Stomach (tissue), 9 donors: ENCODE measurements around the gene CSNK2A2. TPM values are rescaled to one million over a fixed set of nuclear protein-coding genes. Genes with fewer than 3 reads are reported as not detected.
A peak's percentile ranks its signal among the peaks of the same experiment; 100 is the strongest.

Experiments
- DNase-seq, 2 donors: peaks; one replicate each; pipeline versions ENCODE4 v3.0.0 to v3.0.0-alpha.2; 2013 to 2019
- H3K27ac ChIP-seq, 5 donors: fragments of 200-600 bp in 4 of 5; sonication (generic) in 4 of 5; one replicate each; pipeline ENCODE4 v1.5.1; 2013 to 2019; ENCODE audit warnings: mild to moderate bottlenecking in 1 of 5, moderate library complexity in 1 of 5
- H3K27me3 ChIP-seq, 3 donors: fragments of 200-600 bp; sonication (generic); one replicate each; pipeline ENCODE4 v1.5.1; 2017 to 2019; ENCODE audit warnings: mixed run types in 1 of 3
- H3K36me3 ChIP-seq, 4 donors: fragments of 200-600 bp; sonication (generic); 1 replicate in 3 of 4; 2 replicates in 1 of 4; pipeline ENCODE4 v1.5.1; 2016 to 2019
- H3K4me1 ChIP-seq, 4 donors: fragments of 200-600 bp; sonication (generic); one replicate each; pipeline ENCODE4 v1.5.1; 2016 to 2019
- H3K4me3 ChIP-seq, 4 donors: fragments of 200-600 bp; sonication (generic) in 3 of 4; one replicate each; pipeline ENCODE4 v1.5.1; 2016 to 2019; ENCODE audit warnings: mild to moderate bottlenecking in 1 of 4
- H3K9me3 ChIP-seq, 4 donors: fragments of 200-600 bp; sonication (generic); one replicate each; pipeline ENCODE4 v1.5.1; 2016 to 2019
- EP300 ChIP-seq: sonication (generic); formaldehyde crosslinking; IDR thresholded peaks from one replicate; pipeline ENCODE4 v1.6.1; 2017; ENCODE audit warnings: antibody characterized with exemption
- POLR2A ChIP-seq, 4 donors: fragments of 450-650 bp; IDR thresholded peaks; one replicate each; pipeline ENCODE4 v1.6.1; 2016; ENCODE audit warnings: antibody characterized with exemption in 4 of 4, control low read depth in 2 of 4, mild to moderate bottlenecking in 1 of 4, moderate library complexity in 1 of 4
- POLR2AphosphoS5 ChIP-seq, 3 donors: sonication (generic); formaldehyde crosslinking; IDR thresholded peaks; one replicate each; pipeline ENCODE4 v1.6.1; 2016; ENCODE audit warnings: antibody characterized with exemption in 3 of 3
- WGBS, 5 donors: extraction: QIAGEN DNeasy Blood & Tissue Kit in 3 of 5; methylation state at CpG; one replicate each; pipeline versions ENCODE4 v1.1.5 to v1.1.7; 2013 to 2018; 5-methylcytosine and 5-hydroxymethylcytosine counted together
- intact Hi-C: fragments of 100-400 bp; cut with DNase I; formaldehyde crosslinking; loops from one replicate; pipeline ENCODE4 v1.15.1; 2023; ENCODE audit warnings: low total_unique reads
- polyA plus RNA-seq, 3 donors: library from polyadenylated mRNA; stranded (reverse); fragments of 200-250 nt; gene quantifications; one replicate each; pipeline ENCODE4 v1.2.3, GENCODE V29; 2013
- total RNA-seq, 5 donors: library from RNA; depleted of rRNA; stranded (reverse); fragments of >200 nt; gene quantifications; one replicate each; pipeline versions ENCODE4 v1.1.0 to v1.2.3, GENCODE V29; 2014 to 2016
- TF ChIP-seq, protein P1 (sequence below), 7 experiments: fragments of 450-650 bp in 4 of 7; fragments of 200-600 bp in 3 of 7; sonication (generic) in 3 of 7; IDR thresholded peaks; one replicate each; pipeline ENCODE4 v1.5.1; 2016 to 2019; ENCODE audit warnings: antibody characterized with exemption in 7 of 7, control low read depth in 2 of 7, mild to moderate bottlenecking in 1 of 7
- donor health status: healthy with polysubstance abuse.
- donor health status: Bipolar disorder and iron deficiency.
- donor health status: healthy.

CSNK2A2 gene
- total and polyA plus RNA-seq, 8 donors, result 13.4 to 83.0 (median 38.9) TPM

DNA sequence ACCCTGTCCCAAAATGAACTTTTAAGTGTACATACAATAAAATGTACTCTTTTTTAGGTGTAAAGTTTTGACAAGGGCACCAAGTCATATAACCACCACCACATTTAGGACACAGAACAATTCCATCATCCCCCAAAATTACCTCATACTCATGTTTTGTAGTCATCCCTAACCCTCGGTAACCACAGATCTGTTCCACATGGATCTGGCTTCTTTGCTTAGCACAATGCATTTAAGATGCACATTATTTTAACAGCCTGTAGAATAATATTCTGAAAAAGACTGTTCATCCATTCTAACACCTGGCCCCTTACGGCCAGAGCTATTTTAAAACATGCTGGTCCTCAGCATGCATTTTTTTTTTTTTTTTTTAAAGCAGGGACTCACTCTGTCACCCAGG is 43.6 kb downstream of the CSNK2A2 start:
- WGBS, 5 donors, result 87 to 95% (median 93%) methylated on average over 2 of the region's 2 CpGs
- no peak for DNase-seq
- no peak overlapping the region for H3K4me3 ChIP-seq
- TF ChIP-seq, protein P1, sequence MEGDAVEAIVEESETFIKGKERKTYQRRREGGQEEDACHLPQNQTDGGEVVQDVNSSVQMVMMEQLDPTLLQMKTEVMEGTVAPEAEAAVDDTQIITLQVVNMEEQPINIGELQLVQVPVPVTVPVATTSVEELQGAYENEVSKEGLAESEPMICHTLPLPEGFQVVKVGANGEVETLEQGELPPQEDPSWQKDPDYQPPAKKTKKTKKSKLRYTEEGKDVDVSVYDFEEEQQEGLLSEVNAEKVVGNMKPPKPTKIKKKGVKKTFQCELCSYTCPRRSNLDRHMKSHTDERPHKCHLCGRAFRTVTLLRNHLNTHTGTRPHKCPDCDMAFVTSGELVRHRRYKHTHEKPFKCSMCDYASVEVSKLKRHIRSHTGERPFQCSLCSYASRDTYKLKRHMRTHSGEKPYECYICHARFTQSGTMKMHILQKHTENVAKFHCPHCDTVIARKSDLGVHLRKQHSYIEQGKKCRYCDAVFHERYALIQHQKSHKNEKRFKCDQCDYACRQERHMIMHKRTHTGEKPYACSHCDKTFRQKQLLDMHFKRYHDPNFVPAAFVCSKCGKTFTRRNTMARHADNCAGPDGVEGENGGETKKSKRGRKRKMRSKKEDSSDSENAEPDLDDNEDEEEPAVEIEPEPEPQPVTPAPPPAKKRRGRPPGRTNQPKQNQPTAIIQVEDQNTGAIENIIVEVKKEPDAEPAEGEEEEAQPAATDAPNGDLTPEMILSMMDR (IDR thresholded peaks at IDR 0.05), result no peak
- TF ChIP-seq POLR2A (IDR thresholded peaks at IDR 0.05), result no peak
- no peak for TF ChIP-seq POLR2AphosphoS5 (IDR thresholded peaks at IDR 0.05)
- no peak for TF ChIP-seq EP300
- no peak overlapping the region for H3K27ac ChIP-seq
- intact Hi-C loops, result no loop called here
- H3K36me3 ChIP-seq, result peaks cover 0 to 22% (median 19%) of the 10 kb centered on the region in 4 donors
- H3K27me3 ChIP-seq, result no peaks in the 10 kb centered on the region
- H3K9me3 ChIP-seq, result no peaks in the 10 kb centered on the region
- H3K4me1 ChIP-seq, result no peaks in the 10 kb centered on the region

DNA sequence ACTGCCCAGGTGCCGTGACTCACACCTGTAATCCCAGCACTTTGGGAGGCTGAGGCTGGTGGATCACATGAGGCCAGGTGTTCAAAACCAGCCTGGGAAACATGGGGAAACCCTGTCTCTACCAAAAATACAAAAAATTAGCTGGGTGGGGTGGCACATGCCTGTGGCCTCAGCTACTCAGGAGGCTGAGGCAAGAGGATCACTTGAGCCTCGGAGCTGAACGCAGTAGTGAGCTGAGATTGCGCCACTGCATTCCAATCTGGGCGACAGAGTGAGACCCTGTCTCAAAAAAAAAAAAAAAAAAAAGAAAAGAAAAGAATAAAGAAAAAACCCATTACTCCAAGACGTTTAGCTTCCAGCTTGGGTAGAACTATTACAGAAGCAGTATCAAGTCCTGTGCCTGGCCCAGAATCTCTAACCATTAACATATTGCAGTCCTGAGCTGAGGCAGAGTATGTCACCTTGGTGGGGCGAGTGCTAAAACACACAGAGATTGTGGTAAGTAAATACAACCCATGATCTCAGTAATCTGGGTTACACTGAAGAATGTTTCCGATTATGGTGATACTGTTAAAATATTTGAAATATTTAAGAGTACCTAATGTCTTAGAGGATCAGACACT is 45.5 kb downstream of the CSNK2A2 start:
- 63 to 71% (median 64%) methylated on average over 8 of the region's 8 CpGs for WGBS, 5 donors
- TF ChIP-seq, protein P1 (IDR thresholded peaks at IDR 0.05), result no peak
- TF ChIP-seq EP300 (no peak), POLR2A (IDR thresholded peaks at IDR 0.05) (no peak), POLR2AphosphoS5 (IDR thresholded peaks at IDR 0.05) (no peak)
- H3K27ac ChIP-seq, result no peak overlapping the region
- H3K9me3 ChIP-seq, result no peaks in the 10 kb centered on the region
- H3K36me3 ChIP-seq, result peaks cover 0 to 2% (median under 1%) of the 10 kb centered on the region in 4 donors
- peak in 1 of 2 donors; percentile 30 for DNase-seq
- H3K27me3 ChIP-seq, result no peaks in the 10 kb centered on the region
- H3K4me3 ChIP-seq, result no peak overlapping the region
- H3K4me1 ChIP-seq, result no peaks in the 10 kb centered on the region
- intact Hi-C loops, result no loop called here

DNA sequence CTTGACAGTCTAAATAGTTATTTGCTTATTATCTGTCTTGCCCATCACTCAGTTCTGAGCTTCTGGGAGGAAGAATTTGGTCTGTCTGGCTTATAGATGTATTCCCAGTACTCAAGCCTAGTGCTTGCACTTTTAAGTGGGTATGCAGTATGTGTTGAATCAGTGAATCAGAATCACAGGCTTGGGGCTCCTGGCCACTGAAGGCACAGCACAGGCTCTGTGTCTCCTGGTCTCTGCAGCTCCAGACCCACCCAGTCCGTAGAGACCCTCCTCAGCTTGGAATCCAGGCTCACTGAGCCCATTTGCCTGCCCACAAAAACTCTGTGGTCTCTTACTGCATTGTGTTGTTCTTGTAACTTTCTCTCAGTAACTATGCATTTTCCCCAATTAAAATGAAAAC is 49.4 kb downstream of the CSNK2A2 start:
- no peak for DNase-seq

DNA sequence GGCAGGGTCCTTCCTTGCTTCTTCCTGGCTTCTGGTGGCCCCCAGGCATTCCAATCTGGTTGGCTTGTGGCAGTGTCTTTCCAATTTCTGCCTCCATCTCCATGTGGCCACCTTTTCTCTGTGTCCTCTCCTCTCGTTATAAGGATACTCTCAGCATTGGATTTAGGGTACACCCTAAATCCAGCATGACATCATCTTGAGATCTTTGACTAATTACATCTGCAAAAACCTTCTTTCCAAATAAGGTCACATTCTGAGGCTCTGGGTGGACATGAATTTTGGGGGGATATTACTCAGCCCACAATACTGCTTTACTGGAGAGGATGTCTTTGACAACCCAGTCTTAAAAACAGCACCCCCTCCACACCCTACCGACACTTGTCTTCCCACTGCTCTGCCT is 49.8 kb downstream of the CSNK2A2 start:
- H3K27ac ChIP-seq, result no peak overlapping the region
- H3K36me3 ChIP-seq, result no peaks in the 10 kb centered on the region
- H3K9me3 ChIP-seq, result no peaks in the 10 kb centered on the region
- TF ChIP-seq, protein P1 (IDR thresholded peaks at IDR 0.05), result no peak
- TF ChIP-seq POLR2AphosphoS5 (IDR thresholded peaks at IDR 0.05) (no peak), EP300 (no peak), POLR2A (IDR thresholded peaks at IDR 0.05) (no peak)
- no peaks in the 10 kb centered on the region for H3K4me1 ChIP-seq
- no peaks in the 10 kb centered on the region for H3K27me3 ChIP-seq
- no peak for DNase-seq
- no peak overlapping the region for H3K4me3 ChIP-seq
- intact Hi-C loops, result no loop called here
- WGBS, 5 donors, result 90 to 96% (median 95%) methylated on average over 2 of the region's 2 CpGs

More for the DNA sequence above, 49.4 kb downstream of the CSNK2A2 start:
- Histone ChIP-seq H3K36me3 (no peaks in the 10 kb centered on the region), H3K27ac (no peak overlapping the region), H3K9me3 (no peaks in the 10 kb centered on the region), H3K27me3 (no peaks in the 10 kb centered on the region), H3K4me3 (no peak overlapping the region), H3K4me1 (no peaks in the 10 kb centered on the region)
- TF ChIP-seq POLR2A (IDR thresholded peaks at IDR 0.05), result no peak
- intact Hi-C loops, result no loop called here
- 70 to 100% (median 80%) methylated on average over 1 of the region's 1 CpG for WGBS, 5 donors

DNA sequence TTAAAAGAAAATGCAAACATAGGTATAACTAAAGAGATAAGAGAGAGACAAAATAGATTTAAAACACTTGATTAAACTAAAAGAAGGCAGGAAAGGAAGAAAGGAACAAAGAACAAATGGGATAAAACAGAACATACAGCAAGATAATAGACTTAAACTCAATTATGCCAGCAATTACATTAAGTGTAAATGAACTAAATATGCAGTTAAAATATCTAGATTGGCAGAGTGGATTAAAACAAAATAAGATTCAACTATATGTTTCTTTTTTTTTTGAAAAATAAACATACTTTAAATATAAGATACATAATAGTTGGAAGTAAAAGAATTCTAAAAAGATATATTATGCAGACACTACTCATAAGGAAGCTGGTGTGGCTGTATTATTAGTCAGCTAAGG is 59.1 kb downstream of the CSNK2A2 start:
- no peak overlapping the region for H3K27ac ChIP-seq
- no peak for TF ChIP-seq EP300
- TF ChIP-seq POLR2AphosphoS5 (IDR thresholded peaks at IDR 0.05), result no peak
- TF ChIP-seq POLR2A (IDR thresholded peaks at IDR 0.05), result no peak
- TF ChIP-seq, protein P1 (IDR thresholded peaks at IDR 0.05), result no peak
- no peaks in the 10 kb centered on the region for H3K27me3 ChIP-seq
- peaks cover 0 to 24% (median 16%) of the 10 kb centered on the region in 4 donors for H3K9me3 ChIP-seq
- H3K4me1 ChIP-seq, result no peaks in the 10 kb centered on the region
- H3K36me3 ChIP-seq, result peaks cover 0 to 6% (median 0%) of the 10 kb centered on the region in 4 donors
- no peak for DNase-seq
- intact Hi-C loops, result loop anchor here (10.0 kb wide), 1 partner anchor 56 kb away; the partner anchor contains the start of gene CSNK2A2
- no peak overlapping the region for H3K4me3 ChIP-seq
